Chondrocyte (in vitro differentiated cells): ENCODE data around the gene ITGA7. TPM values are rescaled to one million over a fixed set of nuclear protein-coding genes. Genes with fewer than 3 reads are reported as not detected.
A peak's percentile ranks its signal among the peaks of the same experiment; 100 is the strongest.

Experiments used
- DNase-seq: peaks from one replicate; pipeline ENCODE4 v3.0.0; 2021; ENCODE audit warnings: mixed read lengths, low spot score
- H3K27ac Mint-ChIP-seq: one replicate; pipeline ENCODE4 v1.8.0; 2021; ENCODE audit warnings: mild to moderate bottlenecking, moderate library complexity, mixed read lengths; ENCODE audit not compliant: unreplicated experiment
- H3K27me3 Mint-ChIP-seq: 2 replicates; pipeline ENCODE4 v1.8.0; 2021; ENCODE audit warnings: low read depth, mixed read lengths
- H3K36me3 Mint-ChIP-seq: 2 replicates; pipeline ENCODE4 v1.8.0; 2021; ENCODE audit warnings: low read depth, mixed read lengths
- H3K4me1 Mint-ChIP-seq: 2 replicates; pipeline ENCODE4 v1.8.0; 2021; ENCODE audit warnings: low read depth, mild to moderate bottlenecking, mixed read lengths
- H3K4me3 Mint-ChIP-seq: one replicate; pipeline ENCODE4 v1.8.0; 2021; ENCODE audit warnings: mild to moderate bottlenecking, moderate library complexity, mixed read lengths; ENCODE audit not compliant: unreplicated experiment
- H3K9me3 Mint-ChIP-seq: 2 replicates; pipeline ENCODE4 v1.8.0; 2021; ENCODE audit warnings: low read depth, mixed read lengths
- total RNA-seq: library from RNA; stranded (reverse); gene quantifications from 3 replicates; pipeline ENCODE4 v1.2.1, GENCODE V29; 2021
- TF ChIP-seq, protein P1 (sequence below): fragments of 200-600 bp; sonication (generic); IDR thresholded peaks from 2 replicates; pipeline ENCODE4 v1.5.0; 2021; ENCODE audit warnings: antibody characterized with exemption, mild to moderate bottlenecking, moderate library complexity

The ITGA7 gene
- total RNA-seq, 1 donor from 2014 or later, result 31.6 TPM

DNA sequence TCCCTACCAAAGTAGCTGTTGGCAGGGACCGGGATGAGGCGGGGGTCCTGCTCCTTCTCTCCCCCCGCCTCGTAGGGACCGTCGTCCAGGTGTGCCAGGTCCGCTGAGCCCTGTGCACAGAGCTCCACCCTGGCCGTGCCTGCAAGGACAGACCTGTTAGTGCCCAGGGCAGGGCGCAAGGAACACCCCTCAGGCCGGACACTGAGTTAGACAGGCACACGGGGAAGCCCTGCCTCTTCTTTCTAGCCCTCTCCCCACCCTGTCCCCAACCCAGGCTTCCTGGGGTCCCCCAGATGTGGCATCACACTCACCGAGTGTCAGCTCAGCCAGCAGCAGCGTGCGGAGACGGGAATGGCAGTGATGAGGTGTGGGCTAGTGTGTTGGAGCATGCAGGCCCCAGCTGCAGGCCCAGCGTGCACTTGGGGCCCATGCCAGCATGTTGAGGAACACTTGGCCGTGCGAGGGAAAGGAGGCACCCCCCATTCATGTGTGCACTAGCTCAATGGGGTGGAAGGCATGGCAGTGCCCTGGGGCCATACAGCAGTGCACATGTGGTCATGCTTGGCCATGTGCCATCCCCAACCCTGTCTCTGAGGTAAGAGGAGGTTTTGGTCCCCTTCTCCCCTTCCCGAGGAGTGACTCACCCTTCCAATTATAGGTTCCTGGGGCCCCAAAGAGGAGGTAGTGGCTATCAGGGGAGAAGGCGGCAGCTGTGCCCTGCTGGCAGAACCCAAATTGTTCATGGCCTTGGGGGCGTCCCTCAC is 7.3 kb downstream of the ITGA7 start:
- H3K4me1 Mint-ChIP-seq, result peaks cover 17% of the 10 kb centered on the region
- no peak overlapping the region for H3K4me3 Mint-ChIP-seq
- TF ChIP-seq, protein P1, sequence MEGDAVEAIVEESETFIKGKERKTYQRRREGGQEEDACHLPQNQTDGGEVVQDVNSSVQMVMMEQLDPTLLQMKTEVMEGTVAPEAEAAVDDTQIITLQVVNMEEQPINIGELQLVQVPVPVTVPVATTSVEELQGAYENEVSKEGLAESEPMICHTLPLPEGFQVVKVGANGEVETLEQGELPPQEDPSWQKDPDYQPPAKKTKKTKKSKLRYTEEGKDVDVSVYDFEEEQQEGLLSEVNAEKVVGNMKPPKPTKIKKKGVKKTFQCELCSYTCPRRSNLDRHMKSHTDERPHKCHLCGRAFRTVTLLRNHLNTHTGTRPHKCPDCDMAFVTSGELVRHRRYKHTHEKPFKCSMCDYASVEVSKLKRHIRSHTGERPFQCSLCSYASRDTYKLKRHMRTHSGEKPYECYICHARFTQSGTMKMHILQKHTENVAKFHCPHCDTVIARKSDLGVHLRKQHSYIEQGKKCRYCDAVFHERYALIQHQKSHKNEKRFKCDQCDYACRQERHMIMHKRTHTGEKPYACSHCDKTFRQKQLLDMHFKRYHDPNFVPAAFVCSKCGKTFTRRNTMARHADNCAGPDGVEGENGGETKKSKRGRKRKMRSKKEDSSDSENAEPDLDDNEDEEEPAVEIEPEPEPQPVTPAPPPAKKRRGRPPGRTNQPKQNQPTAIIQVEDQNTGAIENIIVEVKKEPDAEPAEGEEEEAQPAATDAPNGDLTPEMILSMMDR, result no peak
- DNase-seq, result peak; percentile 79
- H3K36me3 Mint-ChIP-seq, result no peaks in the 10 kb centered on the region
- H3K9me3 Mint-ChIP-seq, result no peaks in the 10 kb centered on the region
- no peaks in the 10 kb centered on the region for H3K27me3 Mint-ChIP-seq
- H3K27ac Mint-ChIP-seq, result no peak overlapping the region

DNA sequence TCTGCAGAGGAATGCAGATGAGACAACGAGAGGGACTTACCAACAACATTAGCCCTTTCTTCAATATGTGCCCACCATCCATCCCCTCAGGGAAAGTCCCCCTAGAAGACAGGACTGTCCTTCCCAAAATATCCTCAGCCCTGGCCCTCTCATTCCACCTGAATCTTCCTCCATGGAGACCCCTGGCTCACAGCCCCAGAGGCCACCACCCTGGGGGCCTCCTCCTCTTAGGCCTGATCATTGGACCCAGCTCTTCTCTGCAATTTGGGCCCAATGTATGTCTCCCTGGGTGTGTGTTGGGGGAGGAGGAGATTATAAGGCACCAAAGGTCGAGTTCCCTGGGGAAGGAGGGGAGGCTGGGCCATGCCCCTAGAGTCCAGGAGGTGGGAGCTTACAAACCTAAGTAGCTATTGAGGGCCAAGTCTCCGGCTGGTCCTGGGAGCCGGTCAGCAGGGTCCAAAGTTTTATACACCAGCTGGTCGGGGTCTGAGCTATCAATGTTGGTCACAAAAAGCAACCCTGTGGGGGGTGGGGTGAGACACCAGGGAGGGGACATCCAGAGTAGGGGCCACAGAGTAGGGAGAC is 8.1 kb downstream of the ITGA7 start:
- H3K9me3 Mint-ChIP-seq, result no peaks in the 10 kb centered on the region
- H3K4me3 Mint-ChIP-seq, result no peak overlapping the region
- TF ChIP-seq, protein P1, result no peak
- H3K36me3 Mint-ChIP-seq, result no peaks in the 10 kb centered on the region
- peaks cover 12% of the 10 kb centered on the region for H3K4me1 Mint-ChIP-seq
- no peak overlapping the region for H3K27ac Mint-ChIP-seq
- DNase-seq, result peak; percentile 50
- H3K27me3 Mint-ChIP-seq, result no peaks in the 10 kb centered on the region

DNA sequence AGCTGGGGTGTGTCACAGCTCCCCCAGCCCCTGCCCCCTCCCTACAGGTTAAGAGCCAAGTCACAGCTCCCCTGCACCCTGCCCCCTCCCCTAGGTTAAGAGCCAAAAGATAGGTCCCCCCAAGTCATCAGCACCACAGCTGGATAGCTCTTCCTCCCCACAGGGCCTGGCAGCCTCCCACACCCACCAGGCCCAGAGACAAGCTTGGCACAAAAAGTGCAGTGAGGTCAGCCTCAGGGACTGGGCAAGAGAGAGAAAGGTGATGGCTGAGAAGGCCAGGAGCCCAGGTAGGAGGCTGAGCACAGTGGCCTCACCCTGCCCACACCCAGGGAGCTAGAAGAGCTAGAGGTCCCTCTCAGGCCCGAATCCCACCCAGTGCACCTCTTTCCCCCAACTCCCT is 8.7 kb downstream of the ITGA7 start:
- TF ChIP-seq, protein P1, result no peak
- peaks cover 6% of the 10 kb centered on the region for H3K4me1 Mint-ChIP-seq
- no peak overlapping the region for H3K4me3 Mint-ChIP-seq
- H3K27me3 Mint-ChIP-seq, result no peaks in the 10 kb centered on the region
- no peak overlapping the region for H3K27ac Mint-ChIP-seq
- peak; percentile 54 for DNase-seq
- no peaks in the 10 kb centered on the region for H3K36me3 Mint-ChIP-seq
- H3K9me3 Mint-ChIP-seq, result no peaks in the 10 kb centered on the region

DNA sequence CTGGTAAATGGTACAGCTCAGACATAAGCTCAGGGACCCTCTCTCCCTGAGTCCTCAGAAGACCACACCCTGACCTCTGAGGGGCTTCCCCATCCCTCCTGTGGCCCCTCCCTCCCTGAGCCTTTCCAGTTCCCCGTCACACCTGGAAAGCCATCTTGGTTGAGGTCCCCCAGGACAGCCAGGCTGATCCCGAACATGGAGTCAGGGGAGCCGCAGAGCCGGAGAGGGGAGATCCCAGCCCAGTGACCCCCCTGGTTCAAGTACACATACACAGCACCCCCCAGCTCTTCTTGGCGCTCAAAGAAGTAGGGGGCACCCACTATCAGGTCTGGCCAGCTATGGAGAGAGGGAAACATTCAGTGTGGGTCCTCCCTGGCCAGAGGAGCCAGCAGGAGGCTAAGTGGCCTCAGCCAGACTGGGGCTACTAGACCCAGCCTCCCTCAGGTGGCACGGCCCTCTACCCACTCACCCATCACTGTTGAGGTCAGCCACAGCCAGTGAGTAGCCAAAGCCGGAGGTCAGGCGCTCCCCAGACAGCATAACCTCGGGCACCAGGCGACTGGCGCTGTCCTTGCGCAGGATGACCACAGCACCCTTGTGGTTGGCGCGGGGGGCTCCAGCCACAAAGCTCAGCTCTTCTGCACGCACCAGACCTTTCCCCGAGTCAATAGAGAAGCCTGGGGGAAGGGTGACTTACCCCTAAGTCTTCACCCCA is 9.3 kb downstream of the ITGA7 start:
- H3K27ac Mint-ChIP-seq, result no peak overlapping the region
- no peak overlapping the region for H3K4me3 Mint-ChIP-seq
- H3K9me3 Mint-ChIP-seq, result no peaks in the 10 kb centered on the region
- TF ChIP-seq, protein P1, result no peak
- peaks cover under 1% of the 10 kb centered on the region for H3K4me1 Mint-ChIP-seq
- H3K27me3 Mint-ChIP-seq, result no peaks in the 10 kb centered on the region
- H3K36me3 Mint-ChIP-seq, result peaks cover 2% of the 10 kb centered on the region
- DNase-seq, result peak; percentile 72

DNA sequence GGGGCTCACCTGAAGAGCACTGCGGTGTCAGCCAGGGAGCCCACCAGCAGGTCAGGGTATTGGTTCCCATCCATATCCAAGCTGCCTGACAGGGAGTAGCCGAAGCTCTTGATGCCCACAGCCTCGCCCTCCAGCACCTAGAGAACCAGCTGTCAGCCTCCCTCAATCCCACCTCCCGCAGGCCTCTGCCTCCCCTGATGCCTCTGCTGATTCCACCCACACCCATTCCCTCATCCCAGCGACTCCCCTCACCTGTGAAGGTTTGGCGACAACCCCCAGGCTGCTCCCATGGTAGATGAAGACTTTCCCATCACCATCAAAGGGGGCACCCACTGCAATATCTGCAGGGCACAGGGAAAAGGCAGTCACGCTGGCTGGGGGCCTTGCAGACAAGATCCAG is 10.0 kb downstream of the ITGA7 start:
- peak; percentile 69 for DNase-seq
- no peaks in the 10 kb centered on the region for H3K9me3 Mint-ChIP-seq
- no peak overlapping the region for H3K27ac Mint-ChIP-seq
- no peaks in the 10 kb centered on the region for H3K27me3 Mint-ChIP-seq
- H3K4me1 Mint-ChIP-seq, result no peaks in the 10 kb centered on the region
- peaks cover 3% of the 10 kb centered on the region for H3K36me3 Mint-ChIP-seq
- TF ChIP-seq, protein P1, result no peak
- H3K4me3 Mint-ChIP-seq, result no peak overlapping the region
